VCaP (cell line): Measurements from ENCODE around the gene KCNS3.

Experiments
- H3K27ac ChIP-seq: fragments of 450-650 bp; 2 replicates; pipeline ENCODE4 v1.5.1; 2017
- TF ChIP-seq, protein P1 (sequence below): fragments of 450-650 bp; conservative IDR thresholded peaks from 2 replicates; pipeline ENCODE4 v1.5.1; 2017; ENCODE audit warnings: mild to moderate bottlenecking, moderate library complexity

KCNS3 gene

DNA sequence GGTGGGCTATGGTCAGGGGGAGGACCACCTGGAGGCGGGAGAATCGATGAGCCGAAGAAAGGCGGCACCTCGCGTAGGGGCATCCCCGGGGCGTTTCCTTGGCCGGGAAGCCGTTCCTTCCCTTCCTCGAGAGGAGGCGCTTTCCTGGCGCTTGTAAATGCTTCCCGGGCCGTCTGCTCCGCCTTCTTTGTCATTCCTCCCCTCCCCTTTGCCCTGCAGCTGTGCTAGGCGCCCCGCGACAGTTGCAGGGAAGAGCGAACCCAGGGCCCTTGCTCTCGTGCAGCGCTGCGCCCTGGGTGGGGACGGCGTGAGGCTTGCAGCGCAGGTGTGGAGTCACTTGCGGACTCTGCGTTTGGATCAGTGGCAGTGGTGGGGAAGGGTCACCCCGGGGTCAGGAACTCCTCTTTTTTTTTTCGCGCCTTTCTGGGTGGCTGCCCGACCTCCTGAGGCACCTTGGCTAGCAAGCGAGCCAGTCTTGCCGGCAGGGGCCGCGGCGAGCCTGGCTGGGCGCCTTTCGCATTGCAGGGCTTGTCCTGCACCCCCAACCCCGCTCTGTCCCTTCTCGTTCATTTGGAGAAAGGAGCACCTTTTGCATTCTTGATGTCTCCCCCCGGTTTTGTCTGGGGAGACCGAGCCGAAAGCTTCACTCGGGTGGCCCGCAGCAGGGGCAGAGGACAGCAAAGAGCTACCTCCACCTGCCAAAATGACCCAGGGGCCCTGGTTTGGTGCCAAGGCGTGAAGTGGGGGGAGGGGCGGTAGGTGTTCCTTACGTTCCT, 858 bp downstream of the KCNS3 start:
- TF ChIP-seq, protein P1, sequence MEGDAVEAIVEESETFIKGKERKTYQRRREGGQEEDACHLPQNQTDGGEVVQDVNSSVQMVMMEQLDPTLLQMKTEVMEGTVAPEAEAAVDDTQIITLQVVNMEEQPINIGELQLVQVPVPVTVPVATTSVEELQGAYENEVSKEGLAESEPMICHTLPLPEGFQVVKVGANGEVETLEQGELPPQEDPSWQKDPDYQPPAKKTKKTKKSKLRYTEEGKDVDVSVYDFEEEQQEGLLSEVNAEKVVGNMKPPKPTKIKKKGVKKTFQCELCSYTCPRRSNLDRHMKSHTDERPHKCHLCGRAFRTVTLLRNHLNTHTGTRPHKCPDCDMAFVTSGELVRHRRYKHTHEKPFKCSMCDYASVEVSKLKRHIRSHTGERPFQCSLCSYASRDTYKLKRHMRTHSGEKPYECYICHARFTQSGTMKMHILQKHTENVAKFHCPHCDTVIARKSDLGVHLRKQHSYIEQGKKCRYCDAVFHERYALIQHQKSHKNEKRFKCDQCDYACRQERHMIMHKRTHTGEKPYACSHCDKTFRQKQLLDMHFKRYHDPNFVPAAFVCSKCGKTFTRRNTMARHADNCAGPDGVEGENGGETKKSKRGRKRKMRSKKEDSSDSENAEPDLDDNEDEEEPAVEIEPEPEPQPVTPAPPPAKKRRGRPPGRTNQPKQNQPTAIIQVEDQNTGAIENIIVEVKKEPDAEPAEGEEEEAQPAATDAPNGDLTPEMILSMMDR = peak; percentile 52
- H3K27ac ChIP-seq = peak overlapping the region; percentile 95

DNA sequence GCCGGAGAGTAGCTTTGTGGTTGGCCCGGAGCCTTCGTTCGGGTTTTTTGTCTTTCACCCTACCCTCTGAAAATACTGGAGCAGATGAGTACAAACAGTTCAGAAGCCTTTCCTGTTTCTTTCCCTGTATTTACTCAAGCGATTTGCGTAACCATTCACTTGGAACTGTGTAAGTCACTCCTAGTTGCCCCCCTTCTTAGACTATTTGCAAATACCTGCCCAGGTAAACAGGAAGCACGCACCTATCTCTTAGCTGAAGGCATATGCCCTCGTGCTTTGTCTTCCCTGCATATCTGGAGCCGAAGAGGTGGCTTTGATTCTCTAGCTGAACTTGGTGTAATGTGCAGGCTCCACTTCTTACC, 1.4 kb downstream of the KCNS3 start:
- TF ChIP-seq, protein P1 = no peak
- peak overlapping the region; percentile 95 for H3K27ac ChIP-seq

DNA sequence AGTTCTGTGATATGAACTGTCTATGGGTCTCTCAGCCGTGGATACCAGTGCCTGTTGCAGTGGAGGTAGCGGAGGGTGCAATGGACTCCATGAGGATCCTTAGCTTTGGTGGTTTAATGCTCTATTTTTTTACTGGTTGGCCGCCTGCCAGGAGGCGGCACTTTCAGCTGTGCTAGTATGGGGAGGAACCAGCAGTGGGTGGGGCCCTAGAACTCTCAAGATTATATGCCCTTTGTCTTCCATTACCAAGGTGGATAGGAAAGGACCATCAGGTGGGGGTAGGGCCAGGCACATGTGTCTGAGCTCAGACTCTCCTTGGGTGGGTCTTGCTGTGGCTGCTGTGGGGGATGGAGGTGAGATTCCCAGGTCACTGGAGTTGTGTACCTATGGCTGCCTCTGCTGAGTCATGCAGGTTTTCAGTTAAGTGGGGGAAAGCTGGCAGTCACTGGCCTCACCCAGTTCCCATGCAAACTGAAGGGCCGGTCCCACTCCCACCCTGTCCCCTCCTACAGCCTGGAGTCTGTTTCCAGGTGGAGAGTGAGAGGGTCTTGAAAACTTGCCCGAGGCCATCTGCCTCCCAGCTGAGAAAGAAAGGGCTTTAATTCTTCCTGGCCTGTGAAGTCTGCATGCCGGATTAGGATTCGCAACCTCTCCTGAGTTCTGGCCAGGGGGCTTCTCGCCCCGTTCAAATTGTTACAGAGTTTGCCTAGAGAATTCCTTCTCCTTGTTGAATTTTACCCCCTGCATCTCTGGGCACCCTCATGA, 14.5 kb downstream of the KCNS3 start:
- TF ChIP-seq, protein P1 = no peak
- no peak overlapping the region for H3K27ac ChIP-seq

DNA sequence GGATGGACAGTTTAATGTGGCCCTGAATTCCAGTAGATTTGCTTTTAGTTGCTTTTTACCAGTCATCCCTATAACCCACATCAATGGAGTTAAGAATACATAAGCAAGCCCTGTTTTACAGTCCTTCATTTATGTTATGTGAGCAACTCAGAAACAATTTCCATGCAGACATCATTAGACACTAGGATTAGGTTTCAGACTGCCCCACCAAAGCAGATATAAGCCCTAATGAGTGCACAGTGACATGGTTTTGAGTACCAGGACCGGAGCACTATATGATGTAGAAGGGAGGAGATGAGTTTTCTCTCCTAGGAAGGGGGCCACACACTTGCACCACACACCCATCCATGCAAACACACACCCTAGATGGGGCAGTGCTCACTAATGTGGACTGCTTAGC, 15.5 kb downstream of the KCNS3 start:
- no peak overlapping the region for H3K27ac ChIP-seq
- TF ChIP-seq, protein P1 = no peak

DNA sequence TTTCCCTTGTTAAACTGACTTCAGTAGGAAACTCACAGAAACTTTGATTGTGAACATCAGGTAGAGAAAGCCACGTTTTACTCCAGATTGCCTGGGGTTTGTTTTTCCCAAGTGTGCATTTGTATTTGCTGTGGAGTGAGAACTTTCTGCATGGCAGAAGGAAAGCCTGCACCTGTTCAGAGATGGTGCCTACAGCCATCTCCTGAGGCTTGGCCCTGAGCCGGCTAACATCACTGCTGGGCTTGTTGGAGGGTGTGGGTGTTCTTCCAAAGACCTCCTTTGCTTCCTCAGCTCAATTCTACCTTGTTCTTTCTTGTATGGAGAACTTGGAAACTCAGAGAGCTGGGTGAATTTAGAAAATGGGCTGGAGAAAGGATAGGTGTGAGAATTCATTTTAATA, 16.1 kb downstream of the KCNS3 start:
- no peak overlapping the region for H3K27ac ChIP-seq
- TF ChIP-seq, protein P1 = no peak

DNA sequence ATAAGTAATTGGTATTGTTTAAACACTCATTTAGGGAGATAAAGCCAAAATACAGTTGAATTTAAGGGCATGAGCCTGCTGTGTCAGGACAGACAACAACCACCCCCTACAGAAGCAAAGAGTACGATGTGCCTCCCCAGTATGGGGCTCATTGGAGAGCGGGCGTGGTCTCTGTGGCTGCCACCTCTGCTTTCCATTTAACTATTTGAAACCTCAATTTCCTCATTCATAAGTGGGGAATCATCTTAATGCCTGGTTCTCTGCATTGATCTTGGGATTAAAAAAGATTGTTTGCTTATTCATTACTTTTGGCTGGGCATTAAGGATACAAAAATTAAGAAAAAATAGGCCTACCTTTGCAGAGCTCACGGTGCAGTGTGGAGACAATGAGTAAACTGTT, 21.4 kb downstream of the KCNS3 start:
- no peak overlapping the region for H3K27ac ChIP-seq
- TF ChIP-seq, protein P1 = no peak

DNA sequence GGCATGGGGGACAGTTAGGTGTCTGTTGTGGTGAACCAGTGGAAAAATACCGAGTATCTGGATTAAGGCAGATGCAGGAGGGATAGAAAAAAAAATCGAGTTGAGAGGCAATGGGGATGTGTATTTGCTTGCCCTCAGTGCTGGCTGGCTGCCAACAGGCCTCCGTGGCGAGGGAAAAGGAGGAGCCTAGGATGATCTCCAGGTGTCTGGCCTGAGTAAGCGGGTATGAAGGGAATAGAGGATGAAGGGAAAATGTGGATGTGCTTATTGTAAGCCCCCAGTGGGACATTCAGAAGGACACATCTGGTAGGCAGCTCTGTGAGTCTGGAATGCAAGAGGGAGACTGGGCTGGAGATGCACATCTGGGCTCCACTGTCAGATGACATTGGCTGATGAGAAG, 22.8 kb downstream of the KCNS3 start:
- TF ChIP-seq, protein P1 = no peak
- peak overlapping the region; percentile 33; the same call in 1 of the 2 replicates for H3K27ac ChIP-seq
